GM12801 (cell line): ENCODE measurements around the gene ZKSCAN1.

Experiments used
- CTCF ChIP-seq: IDR thresholded peaks from one replicate; pipeline ENCODE4 v1.5.1; 2011; ENCODE audit warnings: control low read depth; ENCODE audit not compliant: insufficient read length; ENCODE audit errors: extremely low read depth

Gene ZKSCAN1

GRCh38 chr7:99987846-99988245 is 27.6 kb upstream of the ZKSCAN1 start:
- no peak for TF ChIP-seq CTCF

- TF ChIP-seq CTCF = no peak
Observed at GRCh38 chr7:99990460-99990852, 24.9 kb upstream of the ZKSCAN1 start.

GRCh38 chr7:99992330-99993038 is 22.9 kb upstream of the ZKSCAN1 start:
- no peak for TF ChIP-seq CTCF

GRCh38 chr7:99994819-99995218 is 20.6 kb upstream of the ZKSCAN1 start:
- TF ChIP-seq CTCF = no peak

- TF ChIP-seq CTCF = no peak
Observed at GRCh38 chr7:99996755-99997544, 18.4 kb upstream of the ZKSCAN1 start.

- no peak for TF ChIP-seq CTCF
Observed at GRCh38 chr7:99997545-99998137, 17.8 kb upstream of the ZKSCAN1 start.

GRCh38 chr7:100000239-100000638 is 15.2 kb upstream of the ZKSCAN1 start:
- no peak for TF ChIP-seq CTCF
